HCT116 (cell line): ENCODE measurements around the gene CCL15. TPM values are rescaled to one million over a fixed set of nuclear protein-coding genes. Genes with fewer than 3 reads are reported as not detected.

ENCODE experiments used
- ATAC-seq: fragments of 200-7000 bp; cut with Tn5 transposase; 2 replicates; pipeline ENCODE4 v1.9.1; 2020; ENCODE audit warnings: mild to moderate bottlenecking, moderate library complexity
- BruUV-seq: library from RNA; stranded (reverse); fragments of 400-500 nt; replicated peaks from 2 replicates; lab custom pipeline; 2021; lab: Mats Ljungman, UMichigan
- CTCF ChIA-PET: fragments of 300-600 bp; sonication (Branson Sonifier 250); formaldehyde crosslinking; loops from one replicate; lab custom pipeline; 2021; ENCODE audit warnings: antibody characterized with exemption; lab: Charles Lee
- POLR2A ChIA-PET: fragments of 300-600, 350-600 bp; sonication (Branson Sonifier 250); formaldehyde crosslinking; loops from one replicate; lab custom pipeline; 2021; ENCODE audit warnings: antibody characterized with exemption; lab: Charles Lee
- RAD21 ChIA-PET, 2 experiments: fragments of 300-600 bp; sonication (Branson Sonifier 250); formaldehyde crosslinking; loops; one replicate each; lab custom pipeline; 2023; ENCODE audit warnings: low total read pairs in 2 of 2; ENCODE audit not compliant: uncharacterized antibody in 2 of 2, unreplicated experiment in 2 of 2, low non-redundant PET in 1 of 2; lab: Charles Lee
- DNase-seq: peaks from one replicate; pipeline ENCODE4 v3.0.0-alpha.2; 2010; ENCODE audit warnings: low read depth, low spot score
- H2AFZ ChIP-seq: fragments of 200-600 bp; shearing (Covaris generic), sonication (generic); 2 replicates; pipeline ENCODE4 v1.6.1; 2017; ENCODE audit warnings: low read depth, mixed run types, mixed read lengths, antibody characterized with exemption, low read length; ENCODE audit not compliant: poor library complexity, severe bottlenecking
- H3K27ac ChIP-seq: 2 replicates; pipeline ENCODE4 v1.5.1; 2012; ENCODE audit warnings: low read depth, low read length
- H3K27me3 ChIP-seq: fragments of 200-600 bp; sonication (generic); 2 replicates; pipeline ENCODE4 v1.6.1; 2016; ENCODE audit warnings: mixed run types, low read length, mixed read lengths; ENCODE audit not compliant: insufficient read depth
- H3K36me3 ChIP-seq, 2 experiments: fragments of 200-500 bp in 1 of 2; fragments of 200-600 bp in 1 of 2; sonication (Bioruptor generic) in 1 of 2; sonication (generic) in 1 of 2; 2 replicates each; pipeline versions ENCODE4 v1.5.1 to v1.6.1; 2014 to 2016; ENCODE audit warnings: low read length in 2 of 2, inconsistent platforms in 1 of 2, mixed read lengths in 1 of 2, mixed run types in 1 of 2; ENCODE audit not compliant: insufficient read depth in 2 of 2, control insufficient read depth in 1 of 2
- H3K4me1 ChIP-seq, 2 experiments: fragments of 200-600 bp in 1 of 2; sonication (generic) in 1 of 2; 2 replicates each; pipeline versions ENCODE4 v1.5.1 to v1.6.1; 2012 to 2017; ENCODE audit warnings: low read length in 2 of 2, inconsistent platforms in 1 of 2, mild to moderate bottlenecking in 1 of 2, mixed read lengths in 1 of 2, mixed run types in 1 of 2, moderate library complexity in 1 of 2; ENCODE audit not compliant: insufficient read depth in 2 of 2, control insufficient read depth in 1 of 2
- H3K4me2 ChIP-seq: fragments of 200-600 bp; sonication (generic); 2 replicates; pipeline ENCODE4 v1.6.1; 2017; ENCODE audit warnings: mixed run types, low read length, mixed read lengths
- H3K4me3 ChIP-seq, 2 experiments: fragments of 200-600 bp in 1 of 2; sonication (generic) in 1 of 2; replicated peaks in 1 of 2; 2 replicates each; pipeline ENCODE4 v1.5.1; 2011 to 2016; ENCODE audit warnings: low read length in 2 of 2, control low read depth in 1 of 2, low read depth in 1 of 2, mild to moderate bottlenecking in 1 of 2, mixed read lengths in 1 of 2, mixed run types in 1 of 2
- H3K79me2 ChIP-seq: fragments of 200-600 bp; sonication (generic); 2 replicates; pipeline ENCODE4 v1.6.1; 2017; ENCODE audit warnings: mild to moderate bottlenecking, mixed run types, low read length, moderate library complexity, mixed read lengths; ENCODE audit not compliant: insufficient read depth
- H3K9ac ChIP-seq: fragments of 200-600 bp; sonication (generic); 2 replicates; pipeline ENCODE4 v1.6.1; 2016; ENCODE audit warnings: low read length, mixed read lengths
- H3K9me2 ChIP-seq: fragments of 200-600 bp; sonication (generic), shearing (Covaris generic); 2 replicates; pipeline ENCODE4 v1.6.1; 2017; ENCODE audit warnings: mixed run types, mild to moderate bottlenecking, moderate library complexity; ENCODE audit not compliant: insufficient read depth
- H3K9me3 ChIP-seq, 2 experiments: fragments of 200-500 bp in 1 of 2; fragments of 200-600 bp in 1 of 2; sonication (Bioruptor generic) in 1 of 2; sonication (generic) in 1 of 2; 2 replicates each; pipeline ENCODE4 v1.6.1; 2014 to 2017; ENCODE audit warnings: low read length in 2 of 2, mixed read lengths in 2 of 2, inconsistent platforms in 1 of 2, low read depth in 1 of 2, mild to moderate bottlenecking in 1 of 2, mixed run types in 1 of 2, moderate library complexity in 1 of 2; ENCODE audit not compliant: control insufficient read depth in 1 of 2, insufficient read depth in 1 of 2
- H4K20me1 ChIP-seq: fragments of 200-600 bp; sonication (generic), shearing (Covaris generic); 2 replicates; pipeline ENCODE4 v1.6.1; 2017; ENCODE audit warnings: mixed run types, mild to moderate bottlenecking, moderate library complexity; ENCODE audit not compliant: insufficient read depth
- ATF3 ChIP-seq: IDR thresholded peaks from 2 replicates; pipeline ENCODE4 v1.6.1; 2012
- CBX3 ChIP-seq: IDR thresholded peaks from 2 replicates; pipeline ENCODE4 v1.6.1; 2012; ENCODE audit warnings: low read depth
- CEBPB ChIP-seq: IDR thresholded peaks from 2 replicates; pipeline ENCODE4 v1.6.1; 2012; ENCODE audit warnings: low read depth
- CTCF ChIP-seq, 3 experiments: fragments of 200-600 bp in 1 of 3; sonication (generic) in 1 of 3; IDR thresholded peaks in 2 of 3; conservative IDR thresholded peaks in 1 of 3; 2 replicates each; pipeline ENCODE4 v1.5.1; 2012 to 2017; ENCODE audit warnings: low read depth in 2 of 3, low read length in 2 of 3, antibody characterized with exemption in 1 of 3, borderline replicate concordance in 1 of 3, control low read depth in 1 of 3, mild to moderate bottlenecking in 1 of 3, mixed read lengths in 1 of 3, mixed run types in 1 of 3, moderate library complexity in 1 of 3; ENCODE audit not compliant: insufficient read depth in 1 of 3
- EGR1 ChIP-seq: IDR thresholded peaks from 2 replicates; pipeline ENCODE4 v1.6.1; 2012; ENCODE audit warnings: low read depth
- ELF1 ChIP-seq: IDR thresholded peaks from 2 replicates; pipeline ENCODE4 v1.6.1; 2012; ENCODE audit warnings: low read depth, borderline replicate concordance
- EZH2phosphoT487 ChIP-seq: fragments of 200-600 bp; IDR thresholded peaks from 2 replicates; pipeline ENCODE4 v1.6.1; 2018; ENCODE audit warnings: antibody characterized with exemption, borderline replicate concordance
- MAX ChIP-seq: IDR thresholded peaks from 2 replicates; pipeline ENCODE4 v1.6.1; 2012
- POLR2A ChIP-seq: IDR thresholded peaks from 2 replicates; pipeline ENCODE4 v1.7.0; 2011; ENCODE audit warnings: borderline replicate concordance; ENCODE audit not compliant: insufficient read depth, insufficient read length; ENCODE audit errors: extremely low read depth
- RAD21 ChIP-seq: IDR thresholded peaks from 2 replicates; pipeline ENCODE4 v1.6.1; 2012; ENCODE audit warnings: low read depth, mild to moderate bottlenecking
- SIN3A ChIP-seq: IDR thresholded peaks from 2 replicates; pipeline ENCODE4 v1.6.1; 2012; ENCODE audit warnings: low read depth
- SP1 ChIP-seq: IDR thresholded peaks from 2 replicates; pipeline ENCODE4 v1.6.1; 2012; ENCODE audit warnings: low read depth
- TCF7L2 ChIP-seq: IDR thresholded peaks from 2 replicates; pipeline ENCODE4 v1.7.0; 2011; ENCODE audit warnings: borderline replicate concordance, inconsistent platforms; ENCODE audit not compliant: insufficient read depth, insufficient read length; ENCODE audit errors: extremely low read depth
- YY1 ChIP-seq: IDR thresholded peaks from 2 replicates; pipeline ENCODE4 v1.6.1; 2011; ENCODE audit warnings: low read length, low read depth, moderate library complexity, mild to moderate bottlenecking; ENCODE audit not compliant: insufficient replicate concordance; ENCODE audit errors: extremely low read depth
- ZFX ChIP-seq: fragments of 450-650 bp; IDR thresholded peaks from 2 replicates; pipeline ENCODE4 v1.6.1; 2017
- ZNF274 ChIP-seq: fragments of 200-500 bp; sonication (Bioruptor generic); IDR thresholded peaks from 2 replicates; pipeline ENCODE4 v1.6.1; 2014; ENCODE audit warnings: mild to moderate bottlenecking, low read depth, low read length, inconsistent platforms
- intact Hi-C: fragments of 100-400 bp; cut with micrococcal nuclease; formaldehyde crosslinking; loops from 2 replicates; pipeline ENCODE4 v1.10.0; 2022
- total RNA-seq: library from RNA; stranded (reverse); gene quantifications from one replicate; pipeline ENCODE4 v1.2.1, GENCODE V29; 2021; ENCODE audit not compliant: unreplicated experiment

CCL15 gene
- total RNA-seq, 1 experiment from 2014 or later: not detected

- ChIA-PET POLR2A (no interaction called here), RAD21 (no interaction called here), CTCF (no interaction called here)
- no peaks in the 10 kb centered on the region for H3K4me1 ChIP-seq
- H4K20me1 ChIP-seq: no peaks in the 10 kb centered on the region
- intact Hi-C loops: no loop called here
- H3K79me2 ChIP-seq: no peaks in the 10 kb centered on the region
- DNase-seq (no peak), ATAC-seq (no peak)
- H3K9me2 ChIP-seq: no peaks in the 10 kb centered on the region
- no peaks in the 10 kb centered on the region for H3K36me3 ChIP-seq
- no peak overlapping the region for H2AFZ ChIP-seq
- H3K4me2 ChIP-seq: no peak overlapping the region
- no peak overlapping the region for H3K4me3 ChIP-seq
- no TSS peak for BruUV-seq
- H3K9me3 ChIP-seq: no peaks in the 10 kb centered on the region
- H3K27me3 ChIP-seq: no peaks in the 10 kb centered on the region
- no peak overlapping the region for H3K27ac ChIP-seq
- no peak overlapping the region for H3K9ac ChIP-seq
- no peak for TF ChIP-seq YY1
- no peak for TF ChIP-seq CTCF (IDR thresholded peaks at IDR 0.05 in 2 of 3, conservative IDR thresholded peaks at IDR 0.05 in 1 of 3; ENCODE audit: borderline replicate concordance in 1 of 3, insufficient read depth in 1 of 3, low read depth in 2 of 3, low read length in 2 of 3)
- no peak for TF ChIP-seq POLR2A
- TF ChIP-seq EGR1: no peak
- TF ChIP-seq RAD21: no peak
- TF ChIP-seq ZNF274: no peak
- no peak for TF ChIP-seq CEBPB
- TF ChIP-seq CBX3: no peak
- no peak for TF ChIP-seq ELF1
- TF ChIP-seq SP1: no peak
- TF ChIP-seq TCF7L2: no peak
- TF ChIP-seq ATF3: no peak
- TF ChIP-seq SIN3A: no peak
- TF ChIP-seq MAX: no peak
- TF ChIP-seq ZFX: no peak
- TF ChIP-seq EZH2phosphoT487: no peak
Measured at GRCh38 chr17:36049643-36050042, 48.3 kb upstream of the CCL15 start.
